CD4-positive, alpha-beta T cell (primary cell): Measurements from ENCODE around the gene BHMT2. TPM values are rescaled to one million over a fixed set of nuclear protein-coding genes. Genes with fewer than 3 reads are reported as not detected.

Experiments
- ATAC-seq: fragments of 200-7000 bp; cut with Tn5 transposase; one replicate; pipeline ENCODE4 v1.10.0; 2022; ENCODE audit warnings: mild to moderate bottlenecking; ENCODE audit not compliant: poor library complexity
- CTCF ChIA-PET: fragments of 350-600 bp; sonication (Branson Sonifier 250); formaldehyde crosslinking; loops from one replicate; lab custom pipeline; 2021; ENCODE audit warnings: antibody characterized with exemption, inconsistent platforms; lab: Charles Lee
- POLR2A ChIA-PET: fragments of 350-600 bp; sonication (Branson Sonifier 250); formaldehyde crosslinking; loops from one replicate; lab custom pipeline; 2021; ENCODE audit warnings: antibody characterized with exemption, inconsistent platforms; lab: Charles Lee
- DNase-seq, 14 experiments: peaks; one replicate each; pipeline ENCODE4 v3.0.0-alpha.2; 2013 to 2020; ENCODE audit warnings: mixed read lengths in 2 of 14
- H3K27ac ChIP-seq, 2 donors: one replicate each; pipeline versions ENCODE4 v1.5.1 to v1.7.0; 2013; ENCODE audit warnings: low read length in 2 of 2, low read depth in 1 of 2, mild to moderate bottlenecking in 1 of 2
- H3K27me3 ChIP-seq, 2 experiments: 1 replicate in 1 of 2; 2 replicates in 1 of 2; pipeline versions ENCODE4 v1.6.1 to v1.7.0; 2013; ENCODE audit warnings: low read length in 2 of 2, control low read depth in 1 of 2, mild to moderate bottlenecking in 1 of 2, moderate library complexity in 1 of 2; ENCODE audit not compliant: insufficient read depth in 2 of 2, control insufficient read depth in 1 of 2
- H3K36me3 ChIP-seq: one replicate; pipeline ENCODE4 v1.6.1; 2013; ENCODE audit warnings: low read length, control low read depth; ENCODE audit not compliant: insufficient read depth
- H3K4me1 ChIP-seq: one replicate; pipeline ENCODE4 v1.6.1; 2013; ENCODE audit warnings: low read length, control low read depth; ENCODE audit not compliant: insufficient read depth
- H3K4me3 ChIP-seq: one replicate; pipeline ENCODE4 v1.5.1; 2013; ENCODE audit warnings: mild to moderate bottlenecking, low read length, moderate library complexity
- H3K9me3 ChIP-seq, 2 experiments: 1 replicate in 1 of 2; 2 replicates in 1 of 2; pipeline versions ENCODE4 v1.6.1 to v1.7.0; 2013; ENCODE audit warnings: low read length in 2 of 2, mild to moderate bottlenecking in 2 of 2, control low read depth in 1 of 2, moderate library complexity in 1 of 2; ENCODE audit not compliant: control insufficient read depth in 1 of 2, insufficient read depth in 1 of 2
- H3K27ac Mint-ChIP-seq: one replicate; pipeline ENCODE4 v1.8.0; 2020; ENCODE audit warnings: mixed read lengths
- H3K27me3 Mint-ChIP-seq: one replicate; pipeline ENCODE4 v1.8.0; 2021; ENCODE audit warnings: mixed read lengths
- H3K36me3 Mint-ChIP-seq: one replicate; pipeline ENCODE4 v1.8.0; 2021; ENCODE audit warnings: low read depth, mixed read lengths
- H3K4me1 Mint-ChIP-seq: one replicate; pipeline ENCODE4 v1.8.0; 2021; ENCODE audit warnings: low read depth, mixed read lengths
- H3K4me3 Mint-ChIP-seq: one replicate; pipeline ENCODE4 v1.8.0; 2020; ENCODE audit warnings: mild to moderate bottlenecking, mixed read lengths
- H3K9me3 Mint-ChIP-seq: one replicate; pipeline ENCODE4 v1.8.0; 2020; ENCODE audit warnings: mixed read lengths
- CTCF ChIP-seq: fragments of 200-600 bp; IDR thresholded peaks from one replicate; pipeline ENCODE4 v1.8.0; 2022; ENCODE audit warnings: antibody characterized with exemption, mild to moderate bottlenecking
- intact Hi-C, 2 experiments: fragments of 100-400 bp; cut with DNase I in 1 of 2; cut with micrococcal nuclease in 1 of 2; formaldehyde crosslinking; loops; one replicate each; pipeline versions ENCODE4 v1.15.1 to v1.9.0; 2023 to 2025; cut with DNase I, micrococcal nuclease
- total RNA-seq, 174 experiments: library from RNA in 2 of 174; stranded (reverse) in 2 of 174; gene quantifications; one replicate each; pipeline ENCODE4 v1.2.3 and lab custom pipeline; 2021 to 2026

The BHMT2 gene
- total RNA-seq, 2 experiments from 2014 or later = not detected

GRCh38 chr5:79022771-79023170, 46.8 kb upstream of the BHMT2 start:
- ATAC-seq = no peak
- CTCF ChIA-PET = interaction anchor here (1.5 kb wide), 1 partner anchor 110 kb away, joined by 3 read pairs; no protein-coding TSS in a partner anchor

GRCh38 chr5:79023348-79023747, 46.2 kb upstream of the BHMT2 start:
- H3K9me3 Mint-ChIP-seq = no peaks in the 10 kb centered on the region
- Histone ChIP-seq H3K9me3 (no peaks in the 10 kb centered on the region), H3K4me1 (peaks cover 4% of the 10 kb centered on the region), H3K27ac (no peak overlapping the region), H3K4me3 (no peak overlapping the region), H3K27me3 (peaks cover 14 to 38% of the 10 kb centered on the region in 2 experiments), H3K36me3 (no peaks in the 10 kb centered on the region)
- ATAC-seq = no peak
- no peak for TF ChIP-seq CTCF
- no peak for DNase-seq
- intact Hi-C loops = loop anchor here (5.0 kb wide), 2 partner anchors 444 to 834 kb away; no protein-coding TSS in a partner anchor
- CTCF ChIA-PET = interaction anchor here (1.5 kb wide), 1 partner anchor 110 kb away, joined by 3 read pairs; no protein-coding TSS in a partner anchor
- POLR2A ChIA-PET = interaction anchor here (1.0 to 1.1 kb wide), 2 partner anchors 38 to 39 kb away, joined by 3 read pairs; partner anchors contain the start of gene ARSB
- H3K27ac Mint-ChIP-seq = no peak overlapping the region
- no peaks in the 10 kb centered on the region for H3K36me3 Mint-ChIP-seq
- H3K27me3 Mint-ChIP-seq = peaks cover 89% of the 10 kb centered on the region
- H3K4me1 Mint-ChIP-seq = peaks cover 10% of the 10 kb centered on the region
- H3K4me3 Mint-ChIP-seq = no peak overlapping the region

More at GRCh38 chr5:79022771-79023170, 46.8 kb upstream of the BHMT2 start:
- Mint-ChIP-seq H3K27me3 (peaks cover 88% of the 10 kb centered on the region), H3K27ac (no peak overlapping the region), H3K9me3 (no peaks in the 10 kb centered on the region), H3K4me3 (no peak overlapping the region), H3K36me3 (no peaks in the 10 kb centered on the region), H3K4me1 (peaks cover 10% of the 10 kb centered on the region)
- POLR2A ChIA-PET = interaction anchor here (1.0 to 1.1 kb wide), 2 partner anchors 37 to 38 kb away, joined by 3 read pairs; partner anchors contain the start of gene ARSB
- Histone ChIP-seq H3K4me1 (peaks cover 4% of the 10 kb centered on the region), H3K36me3 (no peaks in the 10 kb centered on the region), H3K4me3 (no peak overlapping the region), H3K27me3 (peaks cover 15 to 38% of the 10 kb centered on the region in 2 experiments), H3K9me3 (no peaks in the 10 kb centered on the region), H3K27ac (no peak overlapping the region)
- intact Hi-C loops = loop anchor here (5.0 kb wide), 2 partner anchors 445 to 835 kb away; no protein-coding TSS in a partner anchor
- no peak for TF ChIP-seq CTCF
- no peak for DNase-seq

GRCh38 chr5:79023947-79024346, 45.6 kb upstream of the BHMT2 start:
- ChIA-PET POLR2A (interaction anchor here (0.5 to 1.1 kb wide), 3 partner anchors 33 to 40 kb away, joined by 3 read pairs; partner anchors contain the start of gene ARSB), CTCF (interaction anchor here (0.9 to 1.5 kb wide), 5 partner anchors 8 to 834 kb away, joined by 3 to 7 read pairs (median 4); partner anchors contain the start of gene ARSB)
- no peak for ATAC-seq
- H3K9me3 ChIP-seq = no peaks in the 10 kb centered on the region
- no peak overlapping the region for H3K4me3 ChIP-seq
- H3K4me3 Mint-ChIP-seq = no peak overlapping the region
- H3K27me3 ChIP-seq = peaks cover 14 to 38% of the 10 kb centered on the region in 2 experiments
- peaks cover 4% of the 10 kb centered on the region for H3K4me1 ChIP-seq
- H3K36me3 ChIP-seq = no peaks in the 10 kb centered on the region
- H3K4me1 Mint-ChIP-seq = peaks cover 10% of the 10 kb centered on the region
- H3K27me3 Mint-ChIP-seq = peaks cover 88% of the 10 kb centered on the region
- H3K36me3 Mint-ChIP-seq = no peaks in the 10 kb centered on the region
- no peak overlapping the region for H3K27ac Mint-ChIP-seq
- no peaks in the 10 kb centered on the region for H3K9me3 Mint-ChIP-seq
- no peak for DNase-seq
- H3K27ac ChIP-seq = no peak overlapping the region
- no peak for TF ChIP-seq CTCF
- intact Hi-C loops = loop anchor here (2.0 to 5.0 kb wide), 3 partner anchors 109 to 833 kb away; no protein-coding TSS in a partner anchor
